Measurements from ENCODE around the gene TMEM37.

The TMEM37 gene

DNA sequence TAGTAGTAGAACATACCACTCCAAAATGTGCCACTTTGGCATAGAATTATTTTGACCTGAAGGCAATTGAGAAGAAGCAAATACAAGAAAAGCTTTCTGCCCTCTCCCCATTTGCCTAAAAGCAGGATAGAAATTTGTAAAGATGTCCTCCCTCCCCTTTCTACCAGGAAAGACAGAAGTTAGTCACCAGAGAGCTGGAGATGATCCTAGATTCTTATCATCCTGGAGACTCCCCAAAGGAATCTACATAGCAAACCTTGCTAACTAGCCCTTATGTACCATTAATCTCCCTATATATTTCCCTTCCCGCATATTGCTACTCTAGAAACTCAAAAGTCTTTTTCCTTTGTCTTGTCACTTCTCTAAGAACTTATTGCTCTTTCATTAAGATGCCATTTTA lies 12.6 kb upstream of the TMEM37 start:
- no peak for DNase-seq

- no peak for DNase-seq
Observed at GRCh38 chr2:119419803-119420508, 11.7 kb upstream of the TMEM37 start.

DNA sequence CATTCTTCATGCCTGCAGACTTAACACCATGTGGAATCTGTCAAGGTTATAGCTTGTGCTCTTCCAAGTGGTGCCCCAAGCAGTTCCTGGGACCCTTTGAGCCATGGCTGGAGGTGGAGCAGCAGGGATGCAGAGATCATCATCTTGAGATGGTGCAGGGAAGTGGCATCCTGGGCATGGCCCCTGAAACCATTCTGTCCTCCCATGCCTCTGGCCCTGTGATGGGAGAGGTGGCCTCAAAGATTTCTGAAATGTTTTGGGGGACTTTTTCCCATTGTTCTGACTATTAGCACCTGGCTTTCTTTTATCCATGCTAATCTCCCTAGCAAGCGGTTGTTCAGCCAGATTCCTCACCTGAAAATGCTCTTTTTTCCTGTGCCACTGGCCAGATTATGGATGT lies 10.3 kb upstream of the TMEM37 start:
- no peak for DNase-seq

DNA sequence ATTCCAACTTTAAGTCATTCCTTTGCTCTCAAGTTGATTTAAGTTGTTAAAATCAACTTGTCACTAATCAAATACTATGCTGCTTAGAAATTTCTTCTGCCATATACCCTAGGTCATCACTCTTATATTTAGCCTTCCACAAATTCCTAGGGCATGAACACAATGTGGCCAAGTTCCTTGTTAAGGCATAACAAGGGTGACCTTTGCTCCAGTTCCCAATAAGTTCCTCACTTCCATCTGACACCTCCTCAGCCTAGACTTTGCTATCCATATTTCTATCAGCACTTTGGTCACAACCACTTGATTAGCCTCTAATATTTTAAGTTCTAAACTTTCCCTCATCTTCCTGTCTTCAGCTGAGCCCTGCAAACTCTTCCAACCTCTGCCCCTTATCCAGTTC lies 9.9 kb upstream of the TMEM37 start:
- DNase-seq: no peak

DNA sequence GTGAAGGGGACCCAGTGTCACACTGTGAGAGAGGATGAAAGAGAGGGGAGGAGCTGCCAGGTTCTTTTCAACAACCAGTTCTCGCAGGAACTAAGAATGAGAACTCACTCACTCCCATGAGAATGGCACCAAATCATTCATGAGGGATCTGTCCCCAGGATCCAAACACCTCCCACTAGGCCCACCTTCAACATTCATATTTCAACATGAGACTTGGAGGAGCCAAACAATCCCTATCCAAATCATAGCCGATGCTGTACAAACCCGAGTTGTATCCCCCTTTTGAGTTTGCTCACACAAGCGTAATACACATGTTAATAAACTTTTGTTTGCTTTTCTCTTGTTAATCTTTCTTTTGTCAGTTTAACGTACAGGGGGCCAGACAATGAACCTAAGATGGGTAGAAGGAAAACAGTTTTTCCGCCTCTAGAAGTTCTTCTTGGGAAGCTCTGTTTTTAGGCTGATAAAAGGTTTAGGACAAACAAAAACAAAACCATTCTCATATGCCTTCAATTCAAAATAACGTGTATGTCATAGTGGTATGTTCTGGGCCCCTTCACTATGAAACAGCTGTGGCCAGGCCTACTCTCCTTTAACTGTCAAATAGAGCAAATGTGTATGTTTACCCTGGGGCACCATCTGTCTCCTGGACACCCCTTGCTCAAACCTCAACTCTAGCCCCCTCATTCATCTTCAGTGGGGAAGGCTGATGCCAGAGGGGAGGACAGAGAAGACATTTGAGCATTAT lies 9.1 kb upstream of the TMEM37 start:
- DNase-seq: peak; percentile 30 to 43

- DNase-seq: no peak
Observed at GRCh38 chr2:119423108-119423444, 8.6 kb upstream of the TMEM37 start.

DNA sequence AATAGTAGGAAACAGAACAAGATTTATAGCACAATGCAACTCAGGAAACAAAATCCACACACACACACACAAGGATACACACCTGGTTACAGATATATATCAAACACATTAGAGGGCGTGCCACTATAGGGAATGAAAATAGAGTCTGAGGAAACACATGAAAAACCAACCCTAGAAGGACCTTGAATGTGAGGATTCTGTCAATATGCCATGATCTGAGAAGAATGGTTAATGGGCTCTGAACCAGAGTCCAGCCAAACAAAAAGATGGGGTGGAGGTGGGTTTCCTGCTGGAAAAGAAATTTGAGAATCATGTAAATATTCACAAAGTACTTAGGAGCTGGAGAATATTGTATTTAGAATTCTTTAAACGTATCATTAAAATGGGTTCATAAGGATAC lies 7.8 kb upstream of the TMEM37 start:
- DNase-seq: no peak

- no peak for DNase-seq
Observed at GRCh38 chr2:119424284-119425118, 7.2 kb upstream of the TMEM37 start.

DNA sequence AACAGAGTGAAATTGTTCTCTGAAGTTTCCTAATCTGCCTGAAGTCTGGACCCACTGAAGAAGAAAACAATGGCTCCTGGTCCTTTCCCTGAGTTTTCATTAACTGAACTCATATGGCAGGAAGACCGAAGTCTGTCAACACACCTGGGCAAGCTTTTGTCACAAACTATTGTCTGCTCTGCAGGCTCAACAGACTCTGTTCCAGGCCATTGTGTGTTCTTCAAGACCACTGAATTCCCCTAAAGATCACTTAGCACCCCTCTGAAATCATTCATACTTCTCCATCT lies 6.6 kb upstream of the TMEM37 start:
- DNase-seq: no peak

DNA sequence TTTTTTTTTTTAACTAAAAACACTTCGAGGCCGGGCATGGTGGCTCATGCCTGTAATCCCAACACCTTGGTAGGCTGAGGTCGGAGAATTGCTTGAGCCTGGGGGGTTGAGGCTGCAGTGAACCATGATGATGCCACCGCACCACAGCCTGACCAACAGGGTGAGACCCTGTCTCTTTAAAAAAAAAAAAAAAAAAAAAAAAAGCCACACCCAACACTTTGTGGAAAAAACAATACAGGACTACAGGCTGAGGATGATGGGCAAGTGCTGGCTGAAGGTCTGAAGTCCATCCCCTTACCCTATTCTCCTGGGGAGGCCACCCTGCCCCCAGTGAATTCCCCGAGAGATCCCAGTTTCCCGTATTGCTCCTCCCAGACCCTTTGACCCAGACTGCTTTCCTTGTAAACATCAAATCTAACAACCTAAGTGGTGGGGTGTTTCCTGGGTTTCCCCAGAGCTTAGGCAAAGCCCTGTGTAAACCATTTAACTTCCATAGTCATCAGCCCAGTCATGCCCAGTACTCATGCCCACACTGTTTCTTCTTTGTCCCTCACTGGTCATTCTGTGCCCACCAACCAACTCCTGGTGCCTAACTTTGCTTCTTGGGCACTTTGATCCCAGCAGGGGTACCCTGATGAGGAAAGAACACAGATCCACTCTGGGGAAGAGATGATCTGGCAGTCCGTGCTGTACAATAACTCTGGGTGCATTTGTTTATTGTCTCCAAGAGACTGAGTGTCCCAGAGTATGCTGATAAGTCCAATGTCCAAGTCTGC lies 5.8 kb upstream of the TMEM37 start:
- peak; percentile 11 to 27 for DNase-seq

GRCh38 chr2:119426396-119426675 lies 5.3 kb upstream of the TMEM37 start:
- no peak for DNase-seq

- no peak for DNase-seq
Observed at GRCh38 chr2:119426801-119427395, 4.8 kb upstream of the TMEM37 start.

DNA sequence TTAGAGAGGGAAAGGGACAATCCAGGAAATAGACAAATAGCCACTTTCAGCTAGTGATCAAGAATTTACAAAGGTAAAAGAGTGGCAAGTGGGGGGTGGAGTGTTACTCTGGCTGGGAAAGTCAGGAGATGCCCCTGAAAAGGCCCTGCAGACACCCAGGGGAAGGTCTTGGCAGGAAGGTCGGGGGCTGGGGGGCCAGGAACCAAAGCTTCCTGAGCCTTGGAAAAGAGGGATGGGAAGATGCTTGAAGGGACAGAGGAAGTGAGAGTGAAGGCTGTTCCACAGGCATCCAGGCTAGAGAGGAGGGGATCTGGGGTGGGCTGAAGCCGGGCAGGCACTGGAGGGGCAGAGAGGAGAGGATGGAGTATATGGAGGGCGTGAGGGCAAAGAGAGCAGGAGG lies 3.9 kb upstream of the TMEM37 start:
- no peak for DNase-seq

GRCh38 chr2:119428488-119429224 lies 3.0 kb upstream of the TMEM37 start:
- DNase-seq: no peak

GRCh38 chr2:119429225-119429981 lies 2.3 kb upstream of the TMEM37 start:
- DNase-seq: no peak

GRCh38 chr2:119430023-119430498 lies 1.6 kb upstream of the TMEM37 start:
- DNase-seq: no peak

GRCh38 chr2:119431976-119432850 lies 559 bp downstream of the TMEM37 start:
- DNase-seq: peak in 1 of 2 experiments; percentile 44

- DNase-seq: no peak
Observed at GRCh38 chr2:119432851-119433522, 1.3 kb downstream of the TMEM37 start.

GRCh38 chr2:119433636-119434327 lies 2.1 kb downstream of the TMEM37 start:
- DNase-seq: peak in 1 of 2 experiments; percentile 21

Measured in NCI-H526 (cell line).